ENCODE measurements around the gene NLRC4.

GRCh38 chr2:32291746-32292145, 27.1 kb upstream of the NLRC4 start:
- TF ChIP-seq YY1 (IDR thresholded peaks at IDR 0.05) (no peak), GABPA (IDR thresholded peaks at IDR 0.05 in 1 of 2, conservative IDR thresholded peaks at IDR 0.05 in 1 of 2) (no peak)
- TF ChIP-seq, protein P1, sequence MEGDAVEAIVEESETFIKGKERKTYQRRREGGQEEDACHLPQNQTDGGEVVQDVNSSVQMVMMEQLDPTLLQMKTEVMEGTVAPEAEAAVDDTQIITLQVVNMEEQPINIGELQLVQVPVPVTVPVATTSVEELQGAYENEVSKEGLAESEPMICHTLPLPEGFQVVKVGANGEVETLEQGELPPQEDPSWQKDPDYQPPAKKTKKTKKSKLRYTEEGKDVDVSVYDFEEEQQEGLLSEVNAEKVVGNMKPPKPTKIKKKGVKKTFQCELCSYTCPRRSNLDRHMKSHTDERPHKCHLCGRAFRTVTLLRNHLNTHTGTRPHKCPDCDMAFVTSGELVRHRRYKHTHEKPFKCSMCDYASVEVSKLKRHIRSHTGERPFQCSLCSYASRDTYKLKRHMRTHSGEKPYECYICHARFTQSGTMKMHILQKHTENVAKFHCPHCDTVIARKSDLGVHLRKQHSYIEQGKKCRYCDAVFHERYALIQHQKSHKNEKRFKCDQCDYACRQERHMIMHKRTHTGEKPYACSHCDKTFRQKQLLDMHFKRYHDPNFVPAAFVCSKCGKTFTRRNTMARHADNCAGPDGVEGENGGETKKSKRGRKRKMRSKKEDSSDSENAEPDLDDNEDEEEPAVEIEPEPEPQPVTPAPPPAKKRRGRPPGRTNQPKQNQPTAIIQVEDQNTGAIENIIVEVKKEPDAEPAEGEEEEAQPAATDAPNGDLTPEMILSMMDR (IDR thresholded peaks at IDR 0.05; ENCODE audit: low read depth, low read length, missing input control), result no peak
